A549 (cell line): Measurements from ENCODE around the gene SPSB3.

Experiments
- BHLHE40 ChIP-seq: IDR thresholded peaks from 2 replicates; pipeline ENCODE4 v1.6.1; 2012; ENCODE audit warnings: low read depth, low read length, inconsistent platforms
- EHF ChIP-seq: fragments of 250-450 bp; sonication (Bioruptor Pico); IDR thresholded peaks from 2 replicates; pipeline ENCODE4 v1.5.0; 2020; ENCODE audit warnings: mild to moderate bottlenecking
- EP300 ChIP-seq, 2 experiments: fragments of >200 bp; sonication (Bioruptor Twin); formaldehyde crosslinking; IDR thresholded peaks; 2 replicates in 1 of 2; 3 replicates in 1 of 2; pipeline ENCODE4 v1.6.1; 2016 to 2017
- JUN ChIP-seq, 2 experiments: fragments of >200 bp; sonication (Bioruptor Twin); formaldehyde crosslinking; IDR thresholded peaks; 2 replicates in 1 of 2; 3 replicates in 1 of 2; pipeline ENCODE4 v1.6.1; 2016 to 2017
- MAZ ChIP-seq: fragments of 150-350 bp; IDR thresholded peaks from 2 replicates; pipeline ENCODE4 v1.6.1; 2014; ENCODE audit warnings: antibody characterized with exemption, low read depth, low read length, borderline replicate concordance
- POLR2A ChIP-seq: IDR thresholded peaks from 2 replicates; pipeline ENCODE4 v1.6.1; 2012; ENCODE audit warnings: mild to moderate bottlenecking, low read length
- RAD21 ChIP-seq, 2 experiments: fragments of >200 bp in 1 of 2; sonication (Bioruptor Twin) in 1 of 2; formaldehyde crosslinking in 1 of 2; IDR thresholded peaks in 1 of 2; conservative IDR thresholded peaks in 1 of 2; 2 replicates in 1 of 2; 3 replicates in 1 of 2; pipeline ENCODE4 v1.6.1; 2012 to 2018; ENCODE audit warnings: inconsistent platforms in 1 of 2
- TF ChIP-seq, protein P1 (sequence below): fragments of >200 bp; sonication (Bioruptor Twin); formaldehyde crosslinking; IDR thresholded peaks from 3 replicates; pipeline ENCODE4 v1.5.1; 2016
- TF ChIP-seq, protein P2 (sequence below): fragments of 450-650 bp; IDR thresholded peaks from 2 replicates; pipeline ENCODE4 v1.6.1; 2014; ENCODE audit warnings: antibody characterized with exemption

DNA sequence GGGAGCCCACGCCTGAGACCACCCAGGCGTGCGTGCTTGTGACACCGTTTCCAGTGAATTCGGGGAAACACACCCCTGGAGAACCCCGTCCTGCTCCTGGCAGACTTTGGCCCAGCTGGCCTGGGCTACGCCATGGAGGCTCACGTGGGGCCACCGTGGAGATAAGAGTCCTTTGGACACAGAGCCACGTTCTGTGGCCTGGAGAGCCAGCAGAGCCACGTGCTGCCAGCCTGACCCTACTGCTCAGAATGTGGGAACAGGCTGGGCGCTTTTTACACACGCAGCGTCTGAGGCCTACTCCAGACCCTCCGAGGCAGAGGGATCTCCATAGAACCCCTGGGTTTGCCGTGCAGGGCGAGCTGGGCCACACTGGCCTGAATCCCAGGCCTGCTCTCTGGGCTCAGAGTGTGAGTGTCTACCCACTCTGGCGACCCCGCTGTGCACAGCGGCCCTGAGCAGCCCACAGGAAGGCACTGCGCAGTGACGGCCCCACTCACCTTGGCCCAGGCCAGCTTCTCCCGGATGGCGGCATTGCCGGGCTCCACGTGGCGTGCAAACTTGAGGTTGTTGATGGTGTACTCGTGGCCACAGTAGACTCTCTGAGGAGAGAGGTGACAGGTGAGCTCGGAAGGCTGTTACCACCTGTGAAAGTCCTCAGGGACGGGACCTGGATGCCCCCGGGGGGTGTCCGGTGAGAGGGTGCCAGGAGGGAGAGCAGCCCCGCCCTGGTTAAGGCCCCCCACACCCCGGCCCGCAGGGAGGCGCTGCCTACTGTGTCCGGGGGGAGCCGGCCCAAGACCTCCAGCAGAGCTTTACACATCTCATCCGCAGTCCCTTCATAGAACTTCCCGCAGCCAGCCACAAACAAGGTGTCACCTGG is 34.3 kb upstream of the SPSB3 start:
- TF ChIP-seq, protein P1, sequence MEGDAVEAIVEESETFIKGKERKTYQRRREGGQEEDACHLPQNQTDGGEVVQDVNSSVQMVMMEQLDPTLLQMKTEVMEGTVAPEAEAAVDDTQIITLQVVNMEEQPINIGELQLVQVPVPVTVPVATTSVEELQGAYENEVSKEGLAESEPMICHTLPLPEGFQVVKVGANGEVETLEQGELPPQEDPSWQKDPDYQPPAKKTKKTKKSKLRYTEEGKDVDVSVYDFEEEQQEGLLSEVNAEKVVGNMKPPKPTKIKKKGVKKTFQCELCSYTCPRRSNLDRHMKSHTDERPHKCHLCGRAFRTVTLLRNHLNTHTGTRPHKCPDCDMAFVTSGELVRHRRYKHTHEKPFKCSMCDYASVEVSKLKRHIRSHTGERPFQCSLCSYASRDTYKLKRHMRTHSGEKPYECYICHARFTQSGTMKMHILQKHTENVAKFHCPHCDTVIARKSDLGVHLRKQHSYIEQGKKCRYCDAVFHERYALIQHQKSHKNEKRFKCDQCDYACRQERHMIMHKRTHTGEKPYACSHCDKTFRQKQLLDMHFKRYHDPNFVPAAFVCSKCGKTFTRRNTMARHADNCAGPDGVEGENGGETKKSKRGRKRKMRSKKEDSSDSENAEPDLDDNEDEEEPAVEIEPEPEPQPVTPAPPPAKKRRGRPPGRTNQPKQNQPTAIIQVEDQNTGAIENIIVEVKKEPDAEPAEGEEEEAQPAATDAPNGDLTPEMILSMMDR = no peak
- TF ChIP-seq JUN (IDR thresholded peaks at IDR 0.05) (no peak), EP300 (IDR thresholded peaks at IDR 0.05) (no peak), RAD21 (conservative IDR thresholded peaks at IDR 0.05 in 1 of 2, IDR thresholded peaks at IDR 0.05 in 1 of 2) (no peak), POLR2A (no peak), EHF (CRISPR knock-in tag) (no peak), BHLHE40 (no peak), MAZ (no peak)
- TF ChIP-seq, protein P2, sequence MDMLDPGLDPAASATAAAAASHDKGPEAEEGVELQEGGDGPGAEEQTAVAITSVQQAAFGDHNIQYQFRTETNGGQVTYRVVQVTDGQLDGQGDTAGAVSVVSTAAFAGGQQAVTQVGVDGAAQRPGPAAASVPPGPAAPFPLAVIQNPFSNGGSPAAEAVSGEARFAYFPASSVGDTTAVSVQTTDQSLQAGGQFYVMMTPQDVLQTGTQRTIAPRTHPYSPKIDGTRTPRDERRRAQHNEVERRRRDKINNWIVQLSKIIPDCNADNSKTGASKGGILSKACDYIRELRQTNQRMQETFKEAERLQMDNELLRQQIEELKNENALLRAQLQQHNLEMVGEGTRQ = no peak
